Hepatocyte (in vitro differentiated cells): ENCODE data around the gene HOATZ. TPM values are rescaled to one million over a fixed set of nuclear protein-coding genes. Genes with fewer than 3 reads are reported as not detected.

Experiments
- DNase-seq: peaks from one replicate; pipeline ENCODE4 v3.0.0-alpha.2; 2016; ENCODE audit warnings: low spot score
- H2AFZ ChIP-seq: fragments of 200-600 bp; sonication (generic); 2 replicates; pipeline ENCODE4 v1.6.0; 2016; ENCODE audit warnings: antibody characterized with exemption, mild to moderate bottlenecking
- H3K27ac ChIP-seq: fragments of 200-600 bp; sonication (generic); 2 replicates; pipeline ENCODE4 v1.5.1; 2016; ENCODE audit warnings: mild to moderate bottlenecking
- H3K27me3 ChIP-seq: fragments of 200-600 bp; sonication (generic); 2 replicates; pipeline ENCODE4 v1.6.1; 2016
- H3K36me3 ChIP-seq: fragments of 200-600 bp; sonication (generic); replicated peaks from 2 replicates; pipeline ENCODE4 v1.5.1; 2016; ENCODE audit warnings: low read depth; ENCODE audit not compliant: insufficient read depth
- H3K4me1 ChIP-seq: fragments of 200-600 bp; sonication (generic); 2 replicates; pipeline ENCODE4 v1.5.1; 2016; ENCODE audit warnings: mild to moderate bottlenecking, moderate library complexity; ENCODE audit not compliant: insufficient read depth
- H3K4me2 ChIP-seq: fragments of 200-600 bp; sonication (generic); 2 replicates; pipeline ENCODE4 v1.6.0; 2016
- H3K4me3 ChIP-seq: fragments of 200-600 bp; sonication (generic); 2 replicates; pipeline ENCODE4 v1.5.1; 2016; ENCODE audit warnings: mild to moderate bottlenecking
- H3K79me2 ChIP-seq: fragments of 200-600 bp; sonication (generic); 2 replicates; pipeline ENCODE4 v1.6.0; 2017; ENCODE audit warnings: mild to moderate bottlenecking
- H3K9me2 ChIP-seq: fragments of 200-600 bp; sonication (generic); replicated peaks from 2 replicates; pipeline ENCODE4 v1.6.0; 2017; ENCODE audit warnings: mild to moderate bottlenecking; ENCODE audit not compliant: insufficient read depth
- H3K9me3 ChIP-seq: fragments of 200-600 bp; sonication (generic); 2 replicates; pipeline ENCODE4 v1.5.1; 2016; ENCODE audit warnings: low read depth, mild to moderate bottlenecking
- H4K20me1 ChIP-seq: fragments of 200-600 bp; sonication (generic); 2 replicates; pipeline ENCODE4 v1.6.0; 2016; ENCODE audit warnings: mild to moderate bottlenecking; ENCODE audit not compliant: insufficient read depth, poor library complexity, severe bottlenecking
- CTCF ChIP-seq: fragments of 200-600 bp; sonication (generic); IDR thresholded peaks from 2 replicates; pipeline ENCODE4 v1.5.1; 2016; ENCODE audit warnings: antibody characterized with exemption, mild to moderate bottlenecking; ENCODE audit not compliant: poor library complexity
- EZH2 ChIP-seq: fragments of 200-600 bp; sonication (generic); IDR thresholded peaks from 2 replicates; pipeline ENCODE4 v1.6.1; 2016; ENCODE audit warnings: antibody characterized with exemption, mild to moderate bottlenecking, borderline replicate concordance
- EZH2phosphoT487 ChIP-seq: fragments of 200-600 bp; sonication (generic); IDR thresholded peaks from one replicate; pipeline ENCODE4 v1.6.1; 2018; ENCODE audit warnings: antibody characterized with exemption, mild to moderate bottlenecking, low read depth, moderate library complexity; ENCODE audit not compliant: unreplicated experiment, severe bottlenecking
- WGBS: methylation state at CpG from one replicate; pipeline ENCODE4 v1.1.6; 2016; ENCODE audit warnings: low lambda C conversion rate; ENCODE audit errors: missing lambda C conversion rate; 5-methylcytosine and 5-hydroxymethylcytosine counted together
- polyA plus RNA-seq: library from polyadenylated mRNA; unstranded; fragments of >200 nt; fragmentation: Nextera tagmentation; extraction: Ambion mirVana; gene quantifications from 2 replicates; pipeline ENCODE4 v1.2.1, GENCODE V29; 2016
- total RNA-seq: library from RNA; depleted of rRNA; stranded (reverse); fragments of >200 nt; gene quantifications from 2 replicates; pipeline ENCODE4 v1.2.3, GENCODE V29; 2014

Gene HOATZ
- total and polyA plus RNA-seq, 2 experiments from 2014 or later: not detected

- H2AFZ ChIP-seq: no peak overlapping the region
- no peaks in the 10 kb centered on the region for H3K9me2 ChIP-seq
- TF ChIP-seq EZH2: no peak
- no peak for TF ChIP-seq EZH2phosphoT487
- no peak for TF ChIP-seq CTCF
- no peak overlapping the region for H3K27ac ChIP-seq
- no peaks in the 10 kb centered on the region for H4K20me1 ChIP-seq
- no peaks in the 10 kb centered on the region for H3K27me3 ChIP-seq
- H3K4me2 ChIP-seq: no peak overlapping the region
- no peaks in the 10 kb centered on the region for H3K36me3 ChIP-seq
- no peak overlapping the region for H3K4me3 ChIP-seq
- 95% methylated on average over 1 of the region's 1 CpG for WGBS
- no peaks in the 10 kb centered on the region for H3K4me1 ChIP-seq
- no peak for DNase-seq
- no peaks in the 10 kb centered on the region for H3K9me3 ChIP-seq
- no peaks in the 10 kb centered on the region for H3K79me2 ChIP-seq
Observed at GRCh38 chr11:111524056-111524455, 9.5 kb downstream of the HOATZ start.

DNA sequence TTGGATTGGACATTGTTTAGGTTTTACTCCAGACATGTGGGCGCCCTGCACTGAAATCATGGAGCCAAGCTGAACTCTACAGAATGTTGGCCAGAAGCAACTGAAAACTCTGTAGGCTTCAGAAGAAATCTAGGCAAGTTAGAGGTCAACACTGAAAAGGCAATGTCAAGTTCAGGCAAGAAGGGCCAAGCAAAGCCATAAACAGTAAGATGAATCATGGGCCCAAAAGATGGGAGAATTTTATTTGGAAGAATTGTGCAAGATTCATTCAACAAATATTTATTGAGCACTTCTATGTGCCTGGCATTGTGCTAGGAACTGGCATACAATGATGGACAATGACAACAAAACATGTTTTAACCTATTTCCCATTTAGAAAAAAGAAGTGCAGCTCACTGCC lies 10.9 kb downstream of the HOATZ start:
- Histone ChIP-seq H2AFZ (no peak overlapping the region), H3K9me3 (no peaks in the 10 kb centered on the region), H3K27me3 (no peaks in the 10 kb centered on the region), H3K4me2 (no peak overlapping the region), H4K20me1 (no peaks in the 10 kb centered on the region), H3K9me2 (no peaks in the 10 kb centered on the region), H3K4me3 (no peak overlapping the region), H3K79me2 (no peaks in the 10 kb centered on the region), H3K36me3 (no peaks in the 10 kb centered on the region), H3K27ac (no peak overlapping the region), H3K4me1 (no peaks in the 10 kb centered on the region)
- no peak for DNase-seq
- TF ChIP-seq EZH2phosphoT487 (no peak), CTCF (no peak), EZH2 (no peak)
- WGBS: 100% methylated on average over 1 of the region's 1 CpG

- H3K4me2 ChIP-seq: no peak overlapping the region
- no peaks in the 10 kb centered on the region for H3K36me3 ChIP-seq
- no peaks in the 10 kb centered on the region for H4K20me1 ChIP-seq
- no peaks in the 10 kb centered on the region for H3K79me2 ChIP-seq
- DNase-seq: no peak
- WGBS: 95% methylated on average over 1 of the region's 1 CpG
- no peaks in the 10 kb centered on the region for H3K9me3 ChIP-seq
- no peaks in the 10 kb centered on the region for H3K27me3 ChIP-seq
- TF ChIP-seq CTCF: no peak
- TF ChIP-seq EZH2phosphoT487: no peak
- TF ChIP-seq EZH2: no peak
- H3K27ac ChIP-seq: no peak overlapping the region
- no peaks in the 10 kb centered on the region for H3K9me2 ChIP-seq
- H3K4me1 ChIP-seq: no peaks in the 10 kb centered on the region
- H2AFZ ChIP-seq: no peak overlapping the region
- H3K4me3 ChIP-seq: no peak overlapping the region
Observed at GRCh38 chr11:111526501-111526900, 11.9 kb downstream of the HOATZ start.

DNA sequence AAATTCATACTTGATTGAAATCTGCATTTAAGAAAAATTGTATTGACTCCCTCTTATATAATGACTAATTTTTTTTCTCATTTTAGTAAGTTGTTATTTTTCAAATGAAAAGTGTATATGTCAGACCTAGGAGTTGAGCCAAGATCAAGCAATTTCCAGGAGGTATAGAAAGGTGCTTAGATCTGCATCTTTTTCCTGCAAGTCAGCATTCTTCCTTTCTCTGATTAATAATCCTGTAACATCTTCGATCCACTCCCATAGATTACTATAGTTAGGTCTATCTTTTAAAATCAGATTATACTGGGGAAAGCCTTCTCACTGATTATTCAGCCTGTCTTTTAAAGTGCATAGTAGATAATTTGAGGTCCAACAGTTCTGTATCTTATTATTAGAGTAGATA lies 12.7 kb downstream of the HOATZ start:
- TF ChIP-seq EZH2 (no peak), EZH2phosphoT487 (no peak), CTCF (no peak)
- 100% methylated on average over 1 of the region's 1 CpG for WGBS

More for the DNA sequence above, 12.7 kb downstream of the HOATZ start:
- H3K27me3 ChIP-seq: no peaks in the 10 kb centered on the region
- DNase-seq: no peak
- H3K4me2 ChIP-seq: no peak overlapping the region
- no peak overlapping the region for H2AFZ ChIP-seq
- no peaks in the 10 kb centered on the region for H3K9me2 ChIP-seq
- no peaks in the 10 kb centered on the region for H4K20me1 ChIP-seq
- H3K4me3 ChIP-seq: no peak overlapping the region
- H3K4me1 ChIP-seq: no peaks in the 10 kb centered on the region
- H3K9me3 ChIP-seq: no peaks in the 10 kb centered on the region
- H3K27ac ChIP-seq: no peak overlapping the region
- no peaks in the 10 kb centered on the region for H3K79me2 ChIP-seq
- no peaks in the 10 kb centered on the region for H3K36me3 ChIP-seq
